Hepatocyte (in vitro differentiated cells): Measurements from ENCODE around the gene CYSRT1. TPM values are rescaled to one million over a fixed set of nuclear protein-coding genes. Genes with fewer than 3 reads are reported as not detected.

Experiments
- DNase-seq: peaks from one replicate; pipeline ENCODE4 v3.0.0-alpha.2; 2016; ENCODE audit warnings: low spot score
- H2AFZ ChIP-seq: fragments of 200-600 bp; sonication (generic); 2 replicates; pipeline ENCODE4 v1.6.0; 2016; ENCODE audit warnings: antibody characterized with exemption, mild to moderate bottlenecking
- H3K27ac ChIP-seq: fragments of 200-600 bp; sonication (generic); 2 replicates; pipeline ENCODE4 v1.5.1; 2016; ENCODE audit warnings: mild to moderate bottlenecking
- H3K27me3 ChIP-seq: fragments of 200-600 bp; sonication (generic); 2 replicates; pipeline ENCODE4 v1.6.1; 2016
- H3K36me3 ChIP-seq: fragments of 200-600 bp; sonication (generic); replicated peaks from 2 replicates; pipeline ENCODE4 v1.5.1; 2016; ENCODE audit warnings: low read depth; ENCODE audit not compliant: insufficient read depth
- H3K4me1 ChIP-seq: fragments of 200-600 bp; sonication (generic); 2 replicates; pipeline ENCODE4 v1.5.1; 2016; ENCODE audit warnings: mild to moderate bottlenecking, moderate library complexity; ENCODE audit not compliant: insufficient read depth
- H3K4me2 ChIP-seq: fragments of 200-600 bp; sonication (generic); 2 replicates; pipeline ENCODE4 v1.6.0; 2016
- H3K4me3 ChIP-seq: fragments of 200-600 bp; sonication (generic); 2 replicates; pipeline ENCODE4 v1.5.1; 2016; ENCODE audit warnings: mild to moderate bottlenecking
- H3K79me2 ChIP-seq: fragments of 200-600 bp; sonication (generic); 2 replicates; pipeline ENCODE4 v1.6.0; 2017; ENCODE audit warnings: mild to moderate bottlenecking
- H3K9me2 ChIP-seq: fragments of 200-600 bp; sonication (generic); replicated peaks from 2 replicates; pipeline ENCODE4 v1.6.0; 2017; ENCODE audit warnings: mild to moderate bottlenecking; ENCODE audit not compliant: insufficient read depth
- H3K9me3 ChIP-seq: fragments of 200-600 bp; sonication (generic); 2 replicates; pipeline ENCODE4 v1.5.1; 2016; ENCODE audit warnings: low read depth, mild to moderate bottlenecking
- H4K20me1 ChIP-seq: fragments of 200-600 bp; sonication (generic); 2 replicates; pipeline ENCODE4 v1.6.0; 2016; ENCODE audit warnings: mild to moderate bottlenecking; ENCODE audit not compliant: insufficient read depth, poor library complexity, severe bottlenecking
- CTCF ChIP-seq: fragments of 200-600 bp; sonication (generic); IDR thresholded peaks from 2 replicates; pipeline ENCODE4 v1.5.1; 2016; ENCODE audit warnings: antibody characterized with exemption, mild to moderate bottlenecking; ENCODE audit not compliant: poor library complexity
- EZH2 ChIP-seq: fragments of 200-600 bp; sonication (generic); IDR thresholded peaks from 2 replicates; pipeline ENCODE4 v1.6.1; 2016; ENCODE audit warnings: antibody characterized with exemption, mild to moderate bottlenecking, borderline replicate concordance
- EZH2phosphoT487 ChIP-seq: fragments of 200-600 bp; sonication (generic); IDR thresholded peaks from one replicate; pipeline ENCODE4 v1.6.1; 2018; ENCODE audit warnings: antibody characterized with exemption, mild to moderate bottlenecking, low read depth, moderate library complexity; ENCODE audit not compliant: unreplicated experiment, severe bottlenecking
- WGBS: methylation state at CpG from one replicate; pipeline ENCODE4 v1.1.6; 2016; ENCODE audit warnings: low lambda C conversion rate; ENCODE audit errors: missing lambda C conversion rate; 5-methylcytosine and 5-hydroxymethylcytosine counted together
- polyA plus RNA-seq: library from polyadenylated mRNA; unstranded; fragments of >200 nt; fragmentation: Nextera tagmentation; extraction: Ambion mirVana; gene quantifications from 2 replicates; pipeline ENCODE4 v1.2.1, GENCODE V29; 2016
- total RNA-seq: library from RNA; depleted of rRNA; stranded (reverse); fragments of >200 nt; gene quantifications from 2 replicates; pipeline ENCODE4 v1.2.3, GENCODE V29; 2014

CYSRT1 gene
- total and polyA plus RNA-seq, 2 experiments from 2014 or later, result 1.4 to 2.1 TPM

GRCh38 chr9:137180491-137180890, 44.5 kb upstream of the CYSRT1 start:
- no peak overlapping the region for H3K4me2 ChIP-seq
- no peaks in the 10 kb centered on the region for H3K79me2 ChIP-seq
- no peaks in the 10 kb centered on the region for H3K9me3 ChIP-seq
- no peaks in the 10 kb centered on the region for H3K36me3 ChIP-seq
- no peak overlapping the region for H3K27ac ChIP-seq
- H3K4me1 ChIP-seq, result no peaks in the 10 kb centered on the region
- H2AFZ ChIP-seq, result no peak overlapping the region
- DNase-seq, result no peak
- H3K4me3 ChIP-seq, result no peak overlapping the region
- TF ChIP-seq CTCF, result no peak
- no peak for TF ChIP-seq EZH2phosphoT487
- TF ChIP-seq EZH2, result no peak
- H3K27me3 ChIP-seq, result no peaks in the 10 kb centered on the region
- H3K9me2 ChIP-seq, result no peaks in the 10 kb centered on the region
- no peaks in the 10 kb centered on the region for H4K20me1 ChIP-seq
- 97% methylated on average over 19 of the region's 20 CpGs for WGBS

- Histone ChIP-seq H3K4me1 (no peaks in the 10 kb centered on the region), H3K36me3 (no peaks in the 10 kb centered on the region), H3K27ac (no peak overlapping the region), H2AFZ (no peak overlapping the region), H3K4me2 (no peak overlapping the region), H3K4me3 (no peak overlapping the region), H4K20me1 (no peaks in the 10 kb centered on the region), H3K79me2 (peaks cover 3% of the 10 kb centered on the region), H3K9me2 (no peaks in the 10 kb centered on the region), H3K9me3 (no peaks in the 10 kb centered on the region), H3K27me3 (no peaks in the 10 kb centered on the region)
- no peak for DNase-seq
- WGBS, result 92% methylated on average over 22 of the region's 22 CpGs
- TF ChIP-seq CTCF (no peak), EZH2phosphoT487 (no peak), EZH2 (no peak)
Observed at GRCh38 chr9:137181680-137182079, 43.3 kb upstream of the CYSRT1 start.

GRCh38 chr9:137182836-137183235, 42.1 kb upstream of the CYSRT1 start:
- no peak for TF ChIP-seq EZH2phosphoT487
- TF ChIP-seq EZH2, result no peak
- no peak for TF ChIP-seq CTCF
- Histone ChIP-seq H3K9me2 (no peaks in the 10 kb centered on the region), H3K9me3 (no peaks in the 10 kb centered on the region), H2AFZ (no peak overlapping the region), H4K20me1 (peaks cover 4% of the 10 kb centered on the region), H3K27me3 (no peaks in the 10 kb centered on the region), H3K4me2 (no peak overlapping the region), H3K27ac (no peak overlapping the region), H3K4me3 (no peak overlapping the region), H3K36me3 (no peaks in the 10 kb centered on the region), H3K4me1 (peaks cover 7% of the 10 kb centered on the region), H3K79me2 (peaks cover 15% of the 10 kb centered on the region)
- WGBS, result 95% methylated on average over 17 of the region's 17 CpGs
- DNase-seq, result no peak
